Gastroesophageal sphincter (tissue), 4 donors: Measurements from ENCODE around the gene UGT1A3. TPM values are rescaled to one million over a fixed set of nuclear protein-coding genes. Genes with fewer than 3 reads are reported as not detected.

Source experiments
- ATAC-seq: fragments of 150-250 bp; one replicate; pipeline ENCODE4 v1.9.1; 2016; ENCODE audit warnings: mild to moderate bottlenecking, moderate library complexity
- H3K27ac ChIP-seq, 4 donors: fragments of 200-600 bp; sonication (generic) in 3 of 4; 1 replicate in 3 of 4; 2 replicates in 1 of 4; pipeline ENCODE4 v1.5.1; 2016 to 2019
- H3K27me3 ChIP-seq: fragments of 200-600 bp; sonication (generic); one replicate; pipeline ENCODE4 v1.5.1; 2019
- H3K36me3 ChIP-seq, 2 donors: fragments of 200-600 bp; sonication (generic); one replicate each; pipeline ENCODE4 v1.5.1; 2019; ENCODE audit warnings: control low read depth in 1 of 2
- H3K4me1 ChIP-seq, 3 donors: fragments of 200-600 bp; sonication (generic); 1 replicate in 2 of 3; 2 replicates in 1 of 3; pipeline ENCODE4 v1.5.1; 2016 to 2019; ENCODE audit warnings: control low read depth in 2 of 3
- H3K4me3 ChIP-seq, 2 donors: fragments of 200-600 bp; sonication (generic); one replicate each; pipeline ENCODE4 v1.5.1; 2019; ENCODE audit warnings: mild to moderate bottlenecking in 1 of 2, moderate library complexity in 1 of 2
- H3K9me3 ChIP-seq, 3 donors: fragments of 200-600 bp; sonication (generic); one replicate each; pipeline ENCODE4 v1.5.1; 2017 to 2019; ENCODE audit warnings: control low read depth in 2 of 3
- CTCF ChIP-seq, 4 experiments: fragments of 200-600 bp in 2 of 4; fragments of 450-650 bp in 2 of 4; sonication (generic) in 1 of 4; IDR thresholded peaks; one replicate each; pipeline ENCODE4 v1.5.1; 2017 to 2019; ENCODE audit warnings: antibody characterized with exemption in 4 of 4, mild to moderate bottlenecking in 2 of 4, moderate library complexity in 2 of 4
- EP300 ChIP-seq: sonication (generic); formaldehyde crosslinking; IDR thresholded peaks from one replicate; pipeline ENCODE4 v1.6.1; 2017; ENCODE audit warnings: antibody characterized with exemption, mild to moderate bottlenecking
- POLR2A ChIP-seq, 2 donors: fragments of 450-650 bp; IDR thresholded peaks; one replicate each; pipeline ENCODE4 v1.6.1; 2017; ENCODE audit warnings: antibody characterized with exemption in 2 of 2, mild to moderate bottlenecking in 2 of 2, moderate library complexity in 1 of 2
- POLR2AphosphoS5 ChIP-seq: sonication (generic); formaldehyde crosslinking; IDR thresholded peaks from one replicate; pipeline ENCODE4 v1.6.1; 2017; ENCODE audit warnings: antibody characterized with exemption
- WGBS, 2 donors: methylation state at CpG; one replicate each; pipeline ENCODE4 v1.1.5; 2018; ENCODE audit warnings: low coverage in 1 of 2; 5-methylcytosine and 5-hydroxymethylcytosine counted together
- total RNA-seq, 4 donors: library from RNA; depleted of rRNA; stranded (reverse); fragments of >200 nt; gene quantifications; one replicate each; pipeline ENCODE4 v1.1.0, GENCODE V29; 2016

UGT1A3 gene
- total RNA-seq, 4 donors from 2014 or later, result not detected

GRCh38 chr2:233807215-233807865 is 78.5 kb downstream of the UGT1A3 start:
- H3K4me1 ChIP-seq, result no peaks in the 10 kb centered on the region
- ATAC-seq, result no peak
- H3K4me3 ChIP-seq, result no peak overlapping the region
- WGBS, 2 donors, result 56 to 63% methylated on average over 2 to 3 of the region's 12 CpGs
- no peaks in the 10 kb centered on the region for H3K36me3 ChIP-seq
- H3K27me3 ChIP-seq, result peaks cover 35% of the 10 kb centered on the region
- H3K9me3 ChIP-seq, result no peaks in the 10 kb centered on the region
- TF ChIP-seq CTCF (IDR thresholded peaks at IDR 0.05) (no peak), POLR2A (IDR thresholded peaks at IDR 0.05) (no peak), EP300 (no peak), POLR2AphosphoS5 (no peak)
- no peak overlapping the region for H3K27ac ChIP-seq

GRCh38 chr2:233807966-233808935 is 79.4 kb downstream of the UGT1A3 start:
- peaks cover 34% of the 10 kb centered on the region for H3K27me3 ChIP-seq
- H3K4me3 ChIP-seq, result no peak overlapping the region
- H3K36me3 ChIP-seq, result no peaks in the 10 kb centered on the region
- whole genome bisulfite sequencing, 2 donors, result 86% methylated on average over 5 of the region's 10 CpGs; no CpG with 5 or more reads in 1 of the 2 donors
- no peak for ATAC-seq
- H3K9me3 ChIP-seq, result no peaks in the 10 kb centered on the region
- TF ChIP-seq CTCF (IDR thresholded peaks at IDR 0.05), result no peak
- no peak for TF ChIP-seq POLR2AphosphoS5
- no peak for TF ChIP-seq POLR2A (IDR thresholded peaks at IDR 0.05)
- TF ChIP-seq EP300, result no peak
- no peak overlapping the region for H3K27ac ChIP-seq
- H3K4me1 ChIP-seq, result no peaks in the 10 kb centered on the region

- ATAC-seq, result no peak
- 94 to 100% methylated on average over 2 to 3 of the region's 6 CpGs for WGBS, 2 donors
- TF ChIP-seq EP300 (no peak), POLR2A (IDR thresholded peaks at IDR 0.05) (no peak), POLR2AphosphoS5 (no peak), CTCF (IDR thresholded peaks at IDR 0.05) (no peak)
- no peaks in the 10 kb centered on the region for H3K4me1 ChIP-seq
- H3K27ac ChIP-seq, result no peak overlapping the region
- H3K36me3 ChIP-seq, result no peaks in the 10 kb centered on the region
- no peak overlapping the region for H3K4me3 ChIP-seq
- H3K9me3 ChIP-seq, result no peaks in the 10 kb centered on the region
- peaks cover 30% of the 10 kb centered on the region for H3K27me3 ChIP-seq
Measured at GRCh38 chr2:233810385-233810784, 81.5 kb downstream of the UGT1A3 start.

GRCh38 chr2:233811087-233811486 is 82.2 kb downstream of the UGT1A3 start:
- 80% methylated on average over 3 of the region's 4 CpGs; no CpG with 5 or more reads in 1 of the 2 donors for WGBS, 2 donors
- Histone ChIP-seq H3K36me3 (no peaks in the 10 kb centered on the region), H3K4me1 (no peaks in the 10 kb centered on the region), H3K27me3 (peaks cover 30% of the 10 kb centered on the region), H3K9me3 (no peaks in the 10 kb centered on the region), H3K27ac (no peak overlapping the region), H3K4me3 (no peak overlapping the region)
- no peak for TF ChIP-seq POLR2A (IDR thresholded peaks at IDR 0.05)
- TF ChIP-seq EP300, result no peak
- TF ChIP-seq CTCF (IDR thresholded peaks at IDR 0.05), result no peak
- TF ChIP-seq POLR2AphosphoS5, result no peak
- ATAC-seq, result no peak
